Fibroblast of villous mesenchyme (primary cell): Measurements from ENCODE around the gene ZNF296. TPM values are rescaled to one million over a fixed set of nuclear protein-coding genes. Genes with fewer than 3 reads are reported as not detected.
A peak's percentile ranks its signal among the peaks of the same experiment; 100 is the strongest.

Experiments used
- DNase-seq: peaks from one replicate; pipeline ENCODE4 v3.0.0-alpha.2; 2010; ENCODE audit warnings: low read depth
- H3K4me3 ChIP-seq: 2 replicates; pipeline ENCODE4 v1.5.1; 2011; ENCODE audit warnings: low read depth, mild to moderate bottlenecking, low read length
- CTCF ChIP-seq: IDR thresholded peaks from 2 replicates; pipeline ENCODE4 v1.5.1; 2012; ENCODE audit warnings: low read depth, mild to moderate bottlenecking, low read length; ENCODE audit not compliant: insufficient read depth
- total RNA-seq: library from RNA; depleted of rRNA; stranded (reverse); fragments of >200 nt; gene quantifications from 2 replicates; pipeline ENCODE4 v1.2.3, GENCODE V29; 2012

Gene ZNF296
- under 0.01 TPM in 2 replicates for total RNA-seq

GRCh38 chr19:45076029-45076850 lies at the start of gene ZNF296:
Gene ZNF296, minus strand, starts transcription at chr19:45076478. Its CDS starts 105 bp downstream, at chr19:45076373.
- no peak for TF ChIP-seq CTCF
- peak within 1 kb of the TSS; percentile 65 for H3K4me3 ChIP-seq
- peak; percentile 34 for DNase-seq

GRCh38 chr19:45125360-45125759 lies 49.1 kb upstream of the ZNF296 start:
- no peak for TF ChIP-seq CTCF
- DNase-seq = no peak

GRCh38 chr19:45124021-45124420 lies 47.7 kb upstream of the ZNF296 start:
- no peak for DNase-seq
- H3K4me3 ChIP-seq = no peak overlapping the region
- no peak for TF ChIP-seq CTCF

More at GRCh38 chr19:45125360-45125759, 49.1 kb upstream of the ZNF296 start:
- H3K4me3 ChIP-seq = no peak overlapping the region

- no peak overlapping the region for H3K4me3 ChIP-seq
- DNase-seq = no peak
- no peak for TF ChIP-seq CTCF
These were observed 47.2 kb upstream of the ZNF296 start for GRCh38 chr19:45123440-45123850.

- no peak overlapping the region for H3K4me3 ChIP-seq
- no peak for DNase-seq
- no peak for TF ChIP-seq CTCF
These were observed 46.6 kb upstream of the ZNF296 start for GRCh38 chr19:45122832-45123231.

- no peak for TF ChIP-seq CTCF
- DNase-seq = no peak
- H3K4me3 ChIP-seq = no peak overlapping the region
These were observed 45.6 kb upstream of the ZNF296 start for GRCh38 chr19:45121827-45122345.
